Measurements from ENCODE around the gene FAM120A.

Gene FAM120A

DNA sequence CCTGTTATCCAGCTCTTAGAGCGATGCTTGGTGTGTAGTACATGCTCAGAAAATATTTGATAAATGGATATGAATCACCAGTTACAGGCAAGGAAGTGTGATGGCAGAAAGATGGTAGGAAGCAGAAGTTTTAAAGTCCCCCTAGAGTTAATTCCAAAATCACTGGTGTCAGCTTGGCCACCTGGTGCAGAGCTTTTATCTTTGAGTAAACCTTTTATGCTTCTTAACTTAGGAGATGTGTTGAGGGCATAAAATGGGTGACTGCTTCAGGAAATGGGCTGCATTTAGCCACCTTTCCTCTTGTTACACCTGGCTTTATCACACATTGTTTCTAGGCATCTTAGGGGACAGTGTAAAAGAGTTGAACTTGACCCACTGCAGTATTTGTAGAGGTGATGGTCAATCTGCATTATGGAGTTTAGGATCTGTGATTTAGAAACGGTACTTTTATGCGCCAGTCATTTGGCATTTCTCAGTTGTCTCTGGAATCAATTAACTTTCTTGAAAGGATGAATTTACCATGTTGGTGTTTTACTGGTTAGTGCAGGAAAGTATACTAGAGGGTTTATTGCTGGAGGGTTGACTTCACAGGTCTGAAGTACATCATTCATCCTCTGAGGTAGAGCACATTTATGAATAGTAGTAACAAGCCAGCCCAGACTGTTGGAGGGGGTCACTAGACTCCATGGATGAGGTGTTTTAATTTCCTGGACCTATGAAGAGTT, 9.4 kb downstream of the FAM120A start:
- TF ChIP-seq, protein P1, sequence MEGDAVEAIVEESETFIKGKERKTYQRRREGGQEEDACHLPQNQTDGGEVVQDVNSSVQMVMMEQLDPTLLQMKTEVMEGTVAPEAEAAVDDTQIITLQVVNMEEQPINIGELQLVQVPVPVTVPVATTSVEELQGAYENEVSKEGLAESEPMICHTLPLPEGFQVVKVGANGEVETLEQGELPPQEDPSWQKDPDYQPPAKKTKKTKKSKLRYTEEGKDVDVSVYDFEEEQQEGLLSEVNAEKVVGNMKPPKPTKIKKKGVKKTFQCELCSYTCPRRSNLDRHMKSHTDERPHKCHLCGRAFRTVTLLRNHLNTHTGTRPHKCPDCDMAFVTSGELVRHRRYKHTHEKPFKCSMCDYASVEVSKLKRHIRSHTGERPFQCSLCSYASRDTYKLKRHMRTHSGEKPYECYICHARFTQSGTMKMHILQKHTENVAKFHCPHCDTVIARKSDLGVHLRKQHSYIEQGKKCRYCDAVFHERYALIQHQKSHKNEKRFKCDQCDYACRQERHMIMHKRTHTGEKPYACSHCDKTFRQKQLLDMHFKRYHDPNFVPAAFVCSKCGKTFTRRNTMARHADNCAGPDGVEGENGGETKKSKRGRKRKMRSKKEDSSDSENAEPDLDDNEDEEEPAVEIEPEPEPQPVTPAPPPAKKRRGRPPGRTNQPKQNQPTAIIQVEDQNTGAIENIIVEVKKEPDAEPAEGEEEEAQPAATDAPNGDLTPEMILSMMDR (conservative IDR thresholded peaks at IDR 0.05), result no peak
- TF ChIP-seq ZFX (IDR thresholded peaks at IDR 0.05), result no peak
- no peak overlapping the region for H3K27ac ChIP-seq

DNA sequence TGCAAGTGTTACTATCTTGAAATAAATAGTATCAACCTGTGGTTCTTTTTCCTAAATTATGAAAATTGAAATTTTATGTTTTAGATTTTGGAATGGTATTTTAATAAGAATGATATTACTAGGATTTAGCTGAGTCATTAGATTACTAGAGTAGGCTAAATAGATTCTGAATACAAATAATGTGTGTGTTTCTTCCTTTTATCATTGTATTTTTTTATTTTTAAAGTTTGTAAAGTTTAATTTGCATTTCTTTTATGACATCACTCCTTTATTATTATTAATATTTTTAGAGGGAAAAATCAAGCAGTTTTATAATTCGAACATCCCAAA, 9.9 kb downstream of the FAM120A start:
- TF ChIP-seq ZFX (IDR thresholded peaks at IDR 0.05), result no peak
- TF ChIP-seq, protein P1 (conservative IDR thresholded peaks at IDR 0.05), result no peak
- H3K27ac ChIP-seq, result no peak overlapping the region

DNA sequence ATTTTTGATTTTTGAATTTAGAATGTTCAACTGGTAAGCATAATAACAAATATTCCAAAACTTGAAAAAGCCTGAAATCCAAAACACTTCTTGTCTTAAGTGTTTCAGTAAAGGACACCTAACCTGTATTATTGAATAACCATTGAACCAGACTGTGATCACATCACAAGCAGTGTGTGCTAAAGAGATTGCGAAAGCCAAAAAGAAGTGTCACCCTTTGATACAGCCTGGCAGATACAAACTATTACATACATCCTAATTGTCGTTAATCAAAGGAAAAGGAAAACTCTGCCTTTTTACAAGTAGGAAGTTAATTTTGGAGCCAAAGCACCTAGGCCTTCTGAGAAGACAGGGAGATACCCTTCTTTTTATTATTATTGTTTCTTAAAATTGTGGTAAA, 10.3 kb downstream of the FAM120A start:
- H3K27ac ChIP-seq, result no peak overlapping the region
- TF ChIP-seq ZFX (IDR thresholded peaks at IDR 0.05), result no peak
- TF ChIP-seq, protein P1 (conservative IDR thresholded peaks at IDR 0.05), result no peak

DNA sequence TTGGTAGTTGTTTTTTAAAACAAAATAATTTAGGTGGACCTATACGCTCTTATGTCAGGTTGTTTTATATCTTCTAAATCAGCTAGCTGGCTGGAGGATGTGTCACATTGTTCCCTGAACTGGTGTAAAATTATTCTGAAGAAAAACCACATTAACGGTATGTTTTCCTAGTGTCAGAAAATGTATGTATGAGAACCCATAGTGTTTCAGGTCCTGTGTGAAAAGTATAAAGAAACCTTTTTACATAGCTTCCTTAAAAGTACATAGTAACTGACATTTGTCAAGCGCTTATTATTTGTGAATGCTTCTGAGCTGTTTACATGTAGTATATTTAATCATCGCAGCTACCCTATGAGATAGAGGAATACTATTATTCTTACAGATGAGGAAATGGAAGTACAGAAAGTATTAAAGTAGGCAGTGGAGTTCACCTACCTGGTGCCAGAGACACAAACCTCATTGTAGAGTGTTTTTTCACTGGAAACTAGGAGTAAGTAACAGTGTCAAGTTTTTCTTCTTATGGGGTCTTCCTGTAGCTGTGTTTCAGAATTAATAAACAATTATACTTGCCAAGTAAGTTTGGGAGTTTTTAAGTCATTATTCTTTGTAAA, 12.3 kb downstream of the FAM120A start:
- TF ChIP-seq ZFX (IDR thresholded peaks at IDR 0.05), result no peak
- TF ChIP-seq, protein P1 (conservative IDR thresholded peaks at IDR 0.05), result no peak
- H3K27ac ChIP-seq, result no peak overlapping the region

DNA sequence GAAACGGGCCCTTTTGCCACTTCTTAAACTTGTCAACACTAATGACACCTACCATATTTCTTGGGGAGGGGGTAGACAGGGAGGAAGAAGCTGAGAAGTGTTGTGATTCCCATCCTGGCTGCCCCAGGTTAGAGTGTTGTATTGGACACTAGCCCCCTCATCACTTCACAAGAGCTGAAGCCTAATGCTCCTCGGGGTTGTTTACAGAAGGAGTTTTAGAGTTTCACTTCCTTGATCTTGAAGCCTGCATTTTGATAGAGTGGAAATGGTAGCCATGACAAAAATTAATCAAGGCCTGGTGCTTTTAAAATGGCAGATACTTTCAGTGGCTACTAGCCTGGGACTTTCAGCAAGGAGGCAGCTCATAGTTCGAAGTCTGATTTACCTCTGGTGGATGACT, 12.9 kb downstream of the FAM120A start:
- no peak for TF ChIP-seq ZFX (IDR thresholded peaks at IDR 0.05)
- TF ChIP-seq, protein P1 (conservative IDR thresholded peaks at IDR 0.05), result no peak
- H3K27ac ChIP-seq, result no peak overlapping the region

DNA sequence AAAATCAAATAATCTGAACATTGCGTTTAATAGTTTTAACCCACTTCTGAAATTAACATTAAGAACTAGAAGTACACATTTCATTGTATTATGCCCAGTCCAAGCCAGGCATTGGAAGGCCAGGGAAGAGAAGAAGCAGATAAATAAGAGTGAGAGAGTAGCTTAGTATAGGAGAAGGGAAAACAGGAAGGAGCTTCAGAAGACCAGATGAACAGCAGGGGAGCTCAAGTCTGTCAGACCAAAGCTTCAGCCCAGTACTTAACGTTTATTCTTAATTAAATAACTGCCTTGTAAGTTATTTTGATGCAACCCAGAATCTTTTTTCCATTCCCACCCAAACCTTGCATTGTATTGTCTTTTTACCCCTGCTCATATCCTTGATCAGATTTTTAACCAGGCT, 13.4 kb downstream of the FAM120A start:
- no peak overlapping the region for H3K27ac ChIP-seq

DNA sequence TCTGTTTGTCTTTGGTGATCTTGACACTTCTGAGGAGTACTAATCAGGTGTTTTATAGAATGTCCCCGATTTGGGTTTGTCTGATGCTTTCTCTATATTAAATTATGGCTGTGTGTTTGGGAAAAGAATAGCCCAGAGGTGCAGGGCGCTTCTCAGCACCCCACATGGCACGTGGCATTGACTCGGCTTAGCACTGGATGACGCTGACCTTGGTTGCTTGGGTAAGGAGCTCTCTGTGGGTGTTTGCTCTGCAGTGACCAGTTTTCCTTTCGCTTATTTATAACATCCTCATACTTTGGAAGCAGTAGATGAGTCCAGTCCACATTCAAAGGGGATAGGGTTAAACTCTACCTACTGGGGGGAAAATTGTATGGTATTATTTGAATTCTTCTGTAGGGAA, 14.4 kb downstream of the FAM120A start:
- H3K27ac ChIP-seq, result no peak overlapping the region
- no peak for TF ChIP-seq ZFX (IDR thresholded peaks at IDR 0.05)
- TF ChIP-seq, protein P1 (conservative IDR thresholded peaks at IDR 0.05), result no peak

More for the DNA sequence above, 13.4 kb downstream of the FAM120A start:
- TF ChIP-seq ZFX (IDR thresholded peaks at IDR 0.05), result no peak
- TF ChIP-seq, protein P1 (conservative IDR thresholded peaks at IDR 0.05), result no peak

Data from C4-2B (cell line).